K562 (cell line): ENCODE results near the gene EIF1. TPM values are rescaled to one million over a fixed set of nuclear protein-coding genes. Genes with fewer than 3 reads are reported as not detected.

Experiments used
- ADNP ChIP-seq: fragments of 200-800 bp; sonication (Bioruptor generic); IDR thresholded peaks from 2 replicates; pipeline ENCODE4 v1.6.1; 2016; ENCODE audit warnings: missing genetic modification characterization, missing compliant biosample characterization
- ARID3A ChIP-seq: IDR thresholded peaks from 2 replicates; pipeline ENCODE4 v1.6.1; 2012; ENCODE audit warnings: low read depth, low read length, improper control_type of control experiment, borderline replicate concordance
- DACH1 ChIP-seq: fragments of 450-650 bp; IDR thresholded peaks from 2 replicates; pipeline ENCODE4 v1.6.1; 2018; ENCODE audit not compliant: partially characterized antibody
- FOXK1 ChIP-seq: sonication (generic); formaldehyde crosslinking; IDR thresholded peaks from 2 replicates; pipeline ENCODE4 v1.8.0; 2022; ENCODE audit warnings: missing genetic modification reagents, mild to moderate bottlenecking, borderline replicate concordance
- HNRNPLL ChIP-seq: fragments of 200-400 bp; formaldehyde crosslinking; IDR thresholded peaks from 2 replicates; pipeline ENCODE4 v1.6.1; 2017; ENCODE audit warnings: low read length, low read depth, mild to moderate bottlenecking; ENCODE audit not compliant: poor library complexity, severe bottlenecking
- MBD1 ChIP-seq: fragments of 250-450 bp; sonication (Bioruptor Pico); IDR thresholded peaks from 2 replicates; pipeline ENCODE4 v1.8.0; 2022; ENCODE audit warnings: inconsistent platforms
- MTF1 ChIP-seq: fragments of 250-450 bp; sonication (Bioruptor Pico); IDR thresholded peaks from 2 replicates; pipeline ENCODE4 v1.9.0; 2021; ENCODE audit warnings: moderate library complexity, mild to moderate bottlenecking, inconsistent platforms, borderline replicate concordance
- NFE2 ChIP-seq: IDR thresholded peaks from 2 replicates; pipeline ENCODE4 v1.6.1; 2014; ENCODE audit warnings: antibody characterized with exemption, low read depth
- NR1H2 ChIP-seq: sonication (generic); formaldehyde crosslinking; IDR thresholded peaks from 2 replicates; pipeline ENCODE4 v1.4.0; 2020; ENCODE audit warnings: mild to moderate bottlenecking, missing genetic modification reagents
- OTX1 ChIP-seq: fragments of 450-650 bp; formaldehyde crosslinking; IDR thresholded peaks from 2 replicates; pipeline ENCODE4 v1.4.0; 2022; ENCODE audit warnings: mild to moderate bottlenecking
- PKNOX1 ChIP-seq: fragments of 450-650 bp; IDR thresholded peaks from 2 replicates; pipeline ENCODE4 v1.6.1; 2016
- RAD51 ChIP-seq: fragments of 450-650 bp; IDR thresholded peaks from 2 replicates; pipeline ENCODE4 v1.7.1; 2016; ENCODE audit warnings: low read depth, mild to moderate bottlenecking, borderline replicate concordance
- RBBP5 ChIP-seq: fragments of 200-600 bp; sonication (generic); IDR thresholded peaks from 2 replicates; pipeline ENCODE4 v1.6.1; 2012; ENCODE audit warnings: borderline replicate concordance, mild to moderate bottlenecking, low read length, control low read depth, inconsistent platforms; ENCODE audit not compliant: insufficient read depth, poor library complexity, severe bottlenecking
- RHOXF2B ChIP-seq: fragments of 250-450 bp; sonication (Bioruptor Pico); conservative IDR thresholded peaks from 2 replicates; pipeline ENCODE4 v1.5.1; 2021
- YY1 ChIP-seq, 3 experiments: IDR thresholded peaks; 2 replicates each; pipeline ENCODE4 v1.6.1; 2011; ENCODE audit warnings: low read length in 2 of 3, mild to moderate bottlenecking in 2 of 3, moderate library complexity in 2 of 3, borderline replicate concordance in 1 of 3, control low read depth in 1 of 3, low read depth in 1 of 3; ENCODE audit not compliant: insufficient read depth in 3 of 3, insufficient replicate concordance in 2 of 3, control insufficient read depth in 1 of 3, insufficient read length in 1 of 3; ENCODE audit errors: extremely low read depth in 1 of 3
- polyA plus RNA-seq, 8 experiments: library from polyadenylated mRNA; depleted of rRNA in 4 of 8; stranded (reverse) in 5 of 8; unstranded in 3 of 8; fragments of >200 nt; fragmentation: Nextera tagmentation in 2 of 8; fragmentation: Illumina TruSeq in 1 of 8; extraction: Ambion mirVana in 2 of 8; extraction: Trizol in 1 of 8; gene quantifications; 2 replicates each; pipeline versions ENCODE4 v1.2.1 to v1.2.3, GENCODE V29; 2011 to 2014; ENCODE audit warnings: inconsistent platforms in 1 of 8, missing spikeins in 1 of 8
- total RNA-seq, 7 experiments: library from RNA; depleted of rRNA in 6 of 7; stranded (reverse); fragments of >200 nt in 6 of 7; fragmentation: Illumina TruSeq in 2 of 7; extraction: Trizol in 2 of 7; gene quantifications; 2 replicates each; pipeline versions ENCODE4 v1.2.1 to v1.2.3, GENCODE V29; 2011 to 2021; ENCODE audit warnings: low replicate concordance in 1 of 7
- TF ChIP-seq, protein P1 (sequence below): sonication (generic); formaldehyde crosslinking; IDR thresholded peaks from 2 replicates; pipeline ENCODE4 v1.8.0; 2022; ENCODE audit warnings: mild to moderate bottlenecking, missing genetic modification reagents
- TF ChIP-seq, protein P2 (sequence below), 2 experiments: fragments of 250-450 bp in 1 of 2; fragments of 450-650 bp in 1 of 2; sonication (Bioruptor Pico) in 1 of 2; IDR thresholded peaks; 2 replicates each; pipeline versions ENCODE4 v1.6.1 to v1.8.0; 2016 to 2021; ENCODE audit warnings: mild to moderate bottlenecking in 2 of 2, moderate library complexity in 2 of 2, missing compliant biosample characterization in 1 of 2, missing genetic modification characterization in 1 of 2

EIF1 gene
- total and polyA plus RNA-seq, 9 of the 15 experiments (the other 6 are each of a cell fraction or from before 2014, with no cell fraction given), result 67.0 to 1,204 (median 320) TPM

DNA sequence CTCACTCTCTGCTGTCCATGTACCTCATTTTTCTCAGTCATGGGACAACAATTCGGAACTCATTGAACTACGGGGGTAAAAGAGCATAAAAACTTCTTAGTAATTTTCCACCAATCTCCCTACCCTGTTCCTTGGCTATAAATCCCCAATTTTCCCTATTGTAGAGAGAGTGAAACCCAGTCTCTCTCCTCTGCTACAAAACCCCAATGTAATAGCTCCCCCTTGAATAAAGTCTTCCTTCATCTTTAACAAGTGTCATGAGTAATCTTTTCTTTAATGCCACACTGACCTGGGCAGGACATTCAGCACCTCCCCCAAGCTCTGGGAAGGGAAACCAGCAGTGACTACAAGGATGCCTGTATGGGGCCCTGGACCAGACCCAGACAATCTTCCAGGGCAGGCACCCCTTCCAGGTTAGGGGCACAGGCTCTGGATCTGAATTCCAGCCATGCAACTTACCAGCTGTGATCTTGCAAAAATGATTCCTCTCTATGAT is 10.2 kb upstream of the EIF1 start (continued):
- peak; percentile 11; the same call in 1 of the 2 replicates for TF ChIP-seq NFE2
- peak; percentile 69; the same call in 1 of the 2 replicates for TF ChIP-seq FOXK1
- TF ChIP-seq OTX1 (CRISPR knock-in tag), result peak; percentile 99
- no peak for TF ChIP-seq ARID3A
- TF ChIP-seq PKNOX1, result no peak
- peak; percentile 97 for TF ChIP-seq RHOXF2B
- peak; percentile 25 for TF ChIP-seq DACH1
- TF ChIP-seq, protein P1, sequence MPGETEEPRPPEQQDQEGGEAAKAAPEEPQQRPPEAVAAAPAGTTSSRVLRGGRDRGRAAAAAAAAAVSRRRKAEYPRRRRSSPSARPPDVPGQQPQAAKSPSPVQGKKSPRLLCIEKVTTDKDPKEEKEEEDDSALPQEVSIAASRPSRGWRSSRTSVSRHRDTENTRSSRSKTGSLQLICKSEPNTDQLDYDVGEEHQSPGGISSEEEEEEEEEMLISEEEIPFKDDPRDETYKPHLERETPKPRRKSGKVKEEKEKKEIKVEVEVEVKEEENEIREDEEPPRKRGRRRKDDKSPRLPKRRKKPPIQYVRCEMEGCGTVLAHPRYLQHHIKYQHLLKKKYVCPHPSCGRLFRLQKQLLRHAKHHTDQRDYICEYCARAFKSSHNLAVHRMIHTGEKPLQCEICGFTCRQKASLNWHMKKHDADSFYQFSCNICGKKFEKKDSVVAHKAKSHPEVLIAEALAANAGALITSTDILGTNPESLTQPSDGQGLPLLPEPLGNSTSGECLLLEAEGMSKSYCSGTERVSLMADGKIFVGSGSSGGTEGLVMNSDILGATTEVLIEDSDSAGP, result no peak
- TF ChIP-seq NR1H2 (CRISPR knock-in tag), result no peak
- peak; percentile 11; the same call in 1 of the 2 replicates for TF ChIP-seq ADNP (tag)
- no peak for TF ChIP-seq MBD1 (CRISPR knock-in tag)
- no peak for TF ChIP-seq RAD51
- TF ChIP-seq HNRNPLL, result no peak
- TF ChIP-seq YY1 (IDR thresholded peaks at IDR 0.05; ENCODE audit: borderline replicate concordance in 1 of 3, control insufficient read depth in 1 of 3, extremely low read depth in 1 of 3, insufficient read depth in 3 of 3, insufficient read length in 1 of 3, insufficient replicate concordance in 2 of 3, low read depth in 1 of 3, low read length in 2 of 3), result peak in 1 of 3 experiments; percentile 45
- TF ChIP-seq RBBP5, result no peak
- TF ChIP-seq MTF1, result no peak
- TF ChIP-seq, protein P2, sequence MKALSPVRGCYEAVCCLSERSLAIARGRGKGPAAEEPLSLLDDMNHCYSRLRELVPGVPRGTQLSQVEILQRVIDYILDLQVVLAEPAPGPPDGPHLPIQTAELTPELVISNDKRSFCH (CRISPR knock-in tag; IDR thresholded peaks at IDR 0.05), result no peak
- TF ChIP-seq, protein P2 (tag; IDR thresholded peaks at IDR 0.05), result no peak
